Measurements from ENCODE around the gene GSE1.

Gene GSE1

GRCh38 chr16:85598141-85598540 lies 15.0 kb upstream of the GSE1 start:
- Histone ChIP-seq H3K27ac (no peak overlapping the region), H3K4me3 (no peak overlapping the region)
- TF ChIP-seq CTCF (IDR thresholded peaks at IDR 0.05) = no peak
- no peak for DNase-seq (ENCODE audit: low spot score)

- no peak overlapping the region for H3K27ac ChIP-seq
- no peak for TF ChIP-seq CTCF (IDR thresholded peaks at IDR 0.05)
- H3K4me3 ChIP-seq = no peak overlapping the region
- DNase-seq (ENCODE audit: low spot score) = no peak
These were observed 13.0 kb upstream of the GSE1 start for GRCh38 chr16:85600078-85600477.

GRCh38 chr16:85600530-85601271 lies 12.4 kb upstream of the GSE1 start:
- DNase-seq (ENCODE audit: low spot score) = no peak
- H3K4me3 ChIP-seq = no peak overlapping the region
- no peak for TF ChIP-seq CTCF (IDR thresholded peaks at IDR 0.05)
- H3K27ac ChIP-seq = no peak overlapping the region

GRCh38 chr16:85601272-85601639 lies 11.9 kb upstream of the GSE1 start:
- H3K4me3 ChIP-seq = no peak overlapping the region
- DNase-seq (ENCODE audit: low spot score) = no peak
- no peak overlapping the region for H3K27ac ChIP-seq
- TF ChIP-seq CTCF (IDR thresholded peaks at IDR 0.05) = no peak

- TF ChIP-seq CTCF (IDR thresholded peaks at IDR 0.05) = no peak
- Histone ChIP-seq H3K4me3 (no peak overlapping the region), H3K27ac (no peak overlapping the region)
- no peak for DNase-seq (ENCODE audit: low spot score)
These were observed 11.3 kb upstream of the GSE1 start for GRCh38 chr16:85601730-85602401.

GRCh38 chr16:85602402-85603202 lies 10.5 kb upstream of the GSE1 start:
- H3K4me3 ChIP-seq = no peak overlapping the region
- no peak overlapping the region for H3K27ac ChIP-seq
- no peak for TF ChIP-seq CTCF (IDR thresholded peaks at IDR 0.05)
- DNase-seq (ENCODE audit: low spot score) = no peak

Data from coronary artery (tissue), 2 donors.